H1 (cell line): ENCODE measurements around the gene MIPEP. TPM values are rescaled to one million over a fixed set of nuclear protein-coding genes. Genes with fewer than 3 reads are reported as not detected.

ENCODE experiments used
- CTCF ChIA-PET: fragments of 300-600 bp; sonication (Branson Sonifier 250); formaldehyde crosslinking; loops from one replicate; lab custom pipeline; 2021; ENCODE audit not compliant: partially characterized antibody; lab: Charles Lee
- POLR2A ChIA-PET: fragments of 300-600 bp; sonication (Branson Sonifier 250); formaldehyde crosslinking; loops from one replicate; lab custom pipeline; 2021; ENCODE audit warnings: inconsistent platforms; ENCODE audit not compliant: partially characterized antibody; lab: Charles Lee
- DNase-seq, 2 experiments: peaks; one replicate each; pipeline versions ENCODE4 v3.0.0 to v3.0.0-alpha.2; 2010 to 2022; ENCODE audit warnings: low spot score in 2 of 2, low read depth in 1 of 2, mixed read lengths in 1 of 2
- FAIRE-seq: peaks from 2 replicates; lab custom pipeline; 2011; peaks lifted over from hg19 to GRCh38; lab: Jason Lieb, UNC
- H2AFZ ChIP-seq: 2 replicates; pipeline ENCODE4 v1.8.1; 2012; ENCODE audit warnings: low read length, inconsistent platforms
- H2AK5ac ChIP-seq: 2 replicates; pipeline ENCODE4 v1.6.1; 2013; ENCODE audit warnings: low read depth, low read length
- H2BK120ac ChIP-seq: replicated peaks from 2 replicates; pipeline ENCODE3; 2013; ENCODE audit warnings: low read depth, low read length, inconsistent platforms
- H2BK12ac ChIP-seq: 2 replicates; pipeline ENCODE4 v1.6.1; 2013; ENCODE audit warnings: low read depth, low read length
- H2BK15ac ChIP-seq: 2 replicates; pipeline ENCODE4 v1.6.1; 2013; ENCODE audit warnings: low read length
- H2BK20ac ChIP-seq: 2 replicates; pipeline ENCODE4 v1.6.1; 2013; ENCODE audit warnings: low read length
- H2BK5ac ChIP-seq: 2 replicates; pipeline ENCODE4 v1.6.1; 2013; ENCODE audit warnings: low read depth, low read length
- H3K14ac ChIP-seq: 2 replicates; pipeline ENCODE4 v1.6.1; 2013; ENCODE audit warnings: inconsistent platforms; ENCODE audit not compliant: insufficient read length
- H3K18ac ChIP-seq: 2 replicates; pipeline ENCODE4 v1.6.1; 2013; ENCODE audit warnings: low read length; ENCODE audit errors: extremely low read depth
- H3K23ac ChIP-seq: 2 replicates; pipeline ENCODE4 v1.6.1; 2013; ENCODE audit warnings: inconsistent platforms; ENCODE audit not compliant: insufficient read length
- H3K23me2 ChIP-seq: 2 replicates; pipeline ENCODE4 v1.6.1; 2013; ENCODE audit warnings: low read depth, low read length
- H3K27ac ChIP-seq: 2 replicates; pipeline ENCODE4 v1.6.1; 2011; ENCODE audit warnings: low read depth, low read length, inconsistent platforms
- H3K27me3 ChIP-seq, 4 experiments: replicated peaks in 1 of 4; 1 replicate in 1 of 4; 2 replicates in 3 of 4; pipeline versions ENCODE4 v1.6.1 to v1.8.1; 2011 to 2013; ENCODE audit warnings: low read length in 3 of 4, mild to moderate bottlenecking in 3 of 4, inconsistent platforms in 2 of 4, mixed read lengths in 2 of 4, moderate library complexity in 1 of 4; ENCODE audit not compliant: control insufficient read depth in 3 of 4, insufficient read depth in 3 of 4; ENCODE audit errors: extremely low read depth in 1 of 4
- H3K36me3 ChIP-seq, 4 experiments: 2 replicates each; pipeline versions ENCODE4 v1.6.1 to v1.8.1; 2011 to 2013; ENCODE audit warnings: mild to moderate bottlenecking in 4 of 4, low read length in 3 of 4, moderate library complexity in 2 of 4, control low read depth in 1 of 4, inconsistent platforms in 1 of 4; ENCODE audit not compliant: insufficient read depth in 4 of 4, control insufficient read depth in 2 of 4
- H3K4ac ChIP-seq: replicated peaks from 2 replicates; pipeline ENCODE3; 2013; ENCODE audit warnings: low read length, low read depth, mixed read lengths, inconsistent platforms; ENCODE audit not compliant: insufficient read length
- H3K4me1 ChIP-seq, 4 experiments: replicated peaks in 1 of 4; 1 replicate in 1 of 4; 2 replicates in 3 of 4; pipeline versions ENCODE4 v1.6.1 to v1.8.1; 2011 to 2013; ENCODE audit warnings: low read length in 3 of 4, inconsistent platforms in 2 of 4, mixed read lengths in 1 of 4; ENCODE audit not compliant: insufficient read depth in 4 of 4, control insufficient read depth in 3 of 4
- H3K4me2 ChIP-seq, 2 experiments: 2 replicates each; pipeline versions ENCODE4 v1.6.1 to v1.8.1; 2011 to 2013; ENCODE audit warnings: low read depth in 2 of 2, low read length in 2 of 2, control low read depth in 1 of 2, inconsistent platforms in 1 of 2, mild to moderate bottlenecking in 1 of 2; ENCODE audit not compliant: insufficient read depth in 1 of 2
- H3K4me3 ChIP-seq, 4 experiments: fragments of 200-600, 300-600 bp in 1 of 4; sonication (generic), shearing (Covaris generic), sonication (Bioruptor Twin) in 1 of 4; 2 replicates each; pipeline versions ENCODE4 v1.5.1 to v1.8.1; 2011 to 2016; ENCODE audit warnings: low read length in 4 of 4, low read depth in 3 of 4, control low read depth in 2 of 4, inconsistent platforms in 2 of 4, mild to moderate bottlenecking in 2 of 4, mixed read lengths in 1 of 4, moderate library complexity in 1 of 4; ENCODE audit not compliant: insufficient read depth in 2 of 4; ENCODE audit errors: extremely low read depth in 1 of 4
- H3K56ac ChIP-seq: replicated peaks from 2 replicates; pipeline ENCODE3; 2013; ENCODE audit warnings: low read depth, mild to moderate bottlenecking, mixed read lengths, low read length, inconsistent platforms; ENCODE audit not compliant: insufficient read length
- H3K79me1 ChIP-seq: 2 replicates; pipeline ENCODE4 v1.6.1; 2013; ENCODE audit warnings: low read depth, low read length, control low read depth
- H3K79me2 ChIP-seq, 2 experiments: 2 replicates each; pipeline versions ENCODE4 v1.6.1 to v1.8.1; 2012 to 2013; ENCODE audit warnings: low read length in 2 of 2, mild to moderate bottlenecking in 2 of 2, inconsistent platforms in 1 of 2; ENCODE audit not compliant: insufficient read depth in 2 of 2, control insufficient read depth in 1 of 2
- H3K9ac ChIP-seq, 4 experiments: replicated peaks in 1 of 4; 1 replicate in 1 of 4; 2 replicates in 3 of 4; pipeline versions ENCODE4 v1.6.1 to v1.8.1; 2011 to 2013; ENCODE audit warnings: low read depth in 3 of 4, low read length in 3 of 4, control low read depth in 2 of 4, mild to moderate bottlenecking in 2 of 4, moderate library complexity in 2 of 4, inconsistent platforms in 1 of 4; ENCODE audit errors: extremely low read depth in 1 of 4
- H3K9me3 ChIP-seq, 2 experiments: 2 replicates each; pipeline versions ENCODE4 v1.6.1 to v1.8.1; 2012 to 2013; ENCODE audit warnings: mild to moderate bottlenecking in 2 of 2, moderate library complexity in 2 of 2, control low read depth in 1 of 2, inconsistent platforms in 1 of 2, low read depth in 1 of 2, low read length in 1 of 2, mixed read lengths in 1 of 2; ENCODE audit not compliant: insufficient read depth in 2 of 2
- H4K20me1 ChIP-seq, 2 experiments: replicated peaks in 1 of 2; 2 replicates each; pipeline versions ENCODE3 to v1.8.1; 2011 to 2013; ENCODE audit warnings: inconsistent platforms in 2 of 2, low read length in 2 of 2, mild to moderate bottlenecking in 1 of 2; ENCODE audit not compliant: insufficient read depth in 2 of 2, control insufficient read depth in 1 of 2
- H4K5ac ChIP-seq: 2 replicates; pipeline ENCODE4 v1.6.1; 2013; ENCODE audit warnings: low read length, low read depth, mixed read lengths, inconsistent platforms; ENCODE audit not compliant: insufficient read length
- H4K8ac ChIP-seq: 2 replicates; pipeline ENCODE4 v1.8.0; 2013; ENCODE audit warnings: mild to moderate bottlenecking, moderate library complexity, low read length, inconsistent platforms; ENCODE audit not compliant: insufficient read depth; ENCODE audit errors: extremely low read depth
- H4K91ac ChIP-seq: replicated peaks from 2 replicates; pipeline ENCODE3; 2013; ENCODE audit warnings: low read length, mixed read lengths, inconsistent platforms; ENCODE audit not compliant: insufficient read length
- TBP ChIP-seq: IDR thresholded peaks from 2 replicates; pipeline ENCODE4 v1.6.1; 2011; ENCODE audit warnings: low read depth, low read length, improper control_type of control experiment
- WGBS, 2 experiments: shearing (Covaris generic) in 1 of 2; methylation state at CpG; one replicate each; pipeline versions ENCODE4 v1.1.6 to v1.1.7; 2013 to 2015; ENCODE audit warnings: low lambda C conversion rate in 2 of 2, mixed read lengths in 2 of 2, inconsistent platforms in 1 of 2, low coverage in 1 of 2, missing lambda C conversion rate in 1 of 2; ENCODE audit not compliant: insufficient replicate concordance in 2 of 2, insufficient coverage in 1 of 2, insufficient read length in 1 of 2; ENCODE audit errors: extremely low coverage in 1 of 2, missing lambda C conversion rate in 1 of 2; 5-methylcytosine and 5-hydroxymethylcytosine counted together
- polyA plus RNA-seq, 7 experiments: library from polyadenylated mRNA; depleted of rRNA in 3 of 7; stranded (reverse) in 5 of 7; unstranded in 2 of 7; fragments of >200 nt in 5 of 7; fragments of 200-250 nt in 2 of 7; gene quantifications; 1 replicate in 5 of 7; 2 replicates in 1 of 7; 4 replicates in 1 of 7; pipeline versions ENCODE4 v1.2.1 to v1.2.3, GENCODE V29; 2011 to 2013; ENCODE audit warnings: missing spikeins in 2 of 7, mixed read lengths in 2 of 7
- total RNA-seq: library from RNA; stranded (reverse); fragmentation: NEBNext Ultra II Directional; extraction: Animal tissue kit (Norgen Biotek cat#: 25700); gene quantifications from 2 replicates; pipeline ENCODE4 v1.2.1, GENCODE V29; 2021
- TF ChIP-seq, protein P1 (sequence below), 3 experiments: IDR thresholded peaks; 1 replicate in 2 of 3; 2 replicates in 1 of 3; pipeline versions ENCODE4 v1.5.1 to v1.6.1; 2011; ENCODE audit warnings: low read length in 3 of 3, mild to moderate bottlenecking in 3 of 3, inconsistent platforms in 2 of 3, low read depth in 1 of 3, moderate library complexity in 1 of 3; ENCODE audit not compliant: insufficient read depth in 1 of 3; ENCODE audit errors: control extremely low read depth in 1 of 3

Gene MIPEP
- total and polyA plus RNA-seq, 2 of the 8 experiments (the other 6 are each of a cell fraction or from before 2014, with no cell fraction given), result 24.0 to 24.2 TPM

DNA sequence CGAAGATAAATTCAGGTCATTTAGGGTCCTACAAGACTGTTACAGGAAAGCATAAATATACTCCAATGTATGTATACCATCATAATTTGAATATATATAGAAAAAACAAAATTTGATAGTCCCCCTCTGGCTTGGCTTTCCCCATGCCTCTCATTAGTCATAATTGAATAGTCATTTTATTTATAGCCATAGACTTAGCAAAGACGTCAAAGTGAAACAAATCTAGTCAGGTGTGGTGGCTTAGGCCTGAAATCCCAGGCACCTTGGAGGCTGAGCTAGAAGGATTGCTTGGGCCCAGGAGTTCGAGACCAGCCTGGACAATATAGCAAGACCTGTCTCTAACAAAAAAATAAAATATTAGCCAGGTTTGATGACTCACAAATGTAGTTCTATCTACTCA, 177.8 kb downstream of the MIPEP start:
- H3K79me1 ChIP-seq, result no peaks in the 10 kb centered on the region
- H3K23me2 ChIP-seq, result no peaks in the 10 kb centered on the region
- DNase-seq (no peak), FAIRE-seq (no peak)
- no peak overlapping the region for H2AK5ac ChIP-seq
- ChIA-PET CTCF (no interaction called here), POLR2A (no interaction called here)
- no peak overlapping the region for H3K9ac ChIP-seq
- 0 out of 4 replicates have a peak, but pooled peaks cover 0 to 5% of the 10 kb centered on the region in 2 experiments for H3K9me3 ChIP-seq
- no peak overlapping the region for H3K23ac ChIP-seq
- H2BK12ac ChIP-seq, result no peak overlapping the region
- no peak overlapping the region for H2BK15ac ChIP-seq
- no peak overlapping the region for H3K14ac ChIP-seq
- H3K18ac ChIP-seq, result no peak overlapping the region
- H4K20me1 ChIP-seq, result peaks cover 0 to 1% of the 10 kb centered on the region in 2 experiments
- no peak overlapping the region for H3K4me3 ChIP-seq
- no peak overlapping the region for H3K4me2 ChIP-seq
- no peak overlapping the region for H4K8ac ChIP-seq
- no peaks in the 10 kb centered on the region for H3K79me2 ChIP-seq
- no peak overlapping the region for H2AFZ ChIP-seq
- H3K36me3 ChIP-seq, result no peaks in the 10 kb centered on the region
- no peak overlapping the region for H2BK20ac ChIP-seq
- no peaks in the 10 kb centered on the region for H3K27me3 ChIP-seq
- H3K4me1 ChIP-seq, result no peaks in the 10 kb centered on the region; a peak in 1 of 7 replicates
- WGBS, 2 experiments, result 89% methylated on average over 3 of the region's 3 CpGs; no CpG with 5 or more reads in 1 of the 2 experiments
- no peak overlapping the region for H2BK120ac ChIP-seq
- no peak overlapping the region for H4K5ac ChIP-seq
- no peak overlapping the region for H2BK5ac ChIP-seq
- H3K56ac ChIP-seq, result no peak overlapping the region
- TF ChIP-seq, protein P1, sequence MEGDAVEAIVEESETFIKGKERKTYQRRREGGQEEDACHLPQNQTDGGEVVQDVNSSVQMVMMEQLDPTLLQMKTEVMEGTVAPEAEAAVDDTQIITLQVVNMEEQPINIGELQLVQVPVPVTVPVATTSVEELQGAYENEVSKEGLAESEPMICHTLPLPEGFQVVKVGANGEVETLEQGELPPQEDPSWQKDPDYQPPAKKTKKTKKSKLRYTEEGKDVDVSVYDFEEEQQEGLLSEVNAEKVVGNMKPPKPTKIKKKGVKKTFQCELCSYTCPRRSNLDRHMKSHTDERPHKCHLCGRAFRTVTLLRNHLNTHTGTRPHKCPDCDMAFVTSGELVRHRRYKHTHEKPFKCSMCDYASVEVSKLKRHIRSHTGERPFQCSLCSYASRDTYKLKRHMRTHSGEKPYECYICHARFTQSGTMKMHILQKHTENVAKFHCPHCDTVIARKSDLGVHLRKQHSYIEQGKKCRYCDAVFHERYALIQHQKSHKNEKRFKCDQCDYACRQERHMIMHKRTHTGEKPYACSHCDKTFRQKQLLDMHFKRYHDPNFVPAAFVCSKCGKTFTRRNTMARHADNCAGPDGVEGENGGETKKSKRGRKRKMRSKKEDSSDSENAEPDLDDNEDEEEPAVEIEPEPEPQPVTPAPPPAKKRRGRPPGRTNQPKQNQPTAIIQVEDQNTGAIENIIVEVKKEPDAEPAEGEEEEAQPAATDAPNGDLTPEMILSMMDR (IDR thresholded peaks at IDR 0.05; ENCODE audit: control extremely low read depth in 1 of 3, insufficient read depth in 1 of 3, low read depth in 1 of 3, low read length in 3 of 3), result no peak
- TF ChIP-seq TBP, result no peak
- TF ChIP-seq, all 59 proteins: peak for 0
- Histone ChIP-seq H3K27ac (no peak overlapping the region), H3K4ac (no peak overlapping the region), H4K91ac (no peak overlapping the region)
